A549 treated with CpdA at 1 μM for 4 hours (cell line): ENCODE data around the gene ANKIB1. TPM values are rescaled to one million over a fixed set of nuclear protein-coding genes. Genes with fewer than 3 reads are reported as not detected.

Experiments used
- total RNA-seq: library from RNA; stranded (reverse); fragments of 200-300 nt; extraction: Qiagen RNA extraction; gene quantifications from 5 replicates; pipeline ENCODE4 v1.2.3, GENCODE V29; 2022; ENCODE audit warnings: low read depth

The ANKIB1 gene, protein sequence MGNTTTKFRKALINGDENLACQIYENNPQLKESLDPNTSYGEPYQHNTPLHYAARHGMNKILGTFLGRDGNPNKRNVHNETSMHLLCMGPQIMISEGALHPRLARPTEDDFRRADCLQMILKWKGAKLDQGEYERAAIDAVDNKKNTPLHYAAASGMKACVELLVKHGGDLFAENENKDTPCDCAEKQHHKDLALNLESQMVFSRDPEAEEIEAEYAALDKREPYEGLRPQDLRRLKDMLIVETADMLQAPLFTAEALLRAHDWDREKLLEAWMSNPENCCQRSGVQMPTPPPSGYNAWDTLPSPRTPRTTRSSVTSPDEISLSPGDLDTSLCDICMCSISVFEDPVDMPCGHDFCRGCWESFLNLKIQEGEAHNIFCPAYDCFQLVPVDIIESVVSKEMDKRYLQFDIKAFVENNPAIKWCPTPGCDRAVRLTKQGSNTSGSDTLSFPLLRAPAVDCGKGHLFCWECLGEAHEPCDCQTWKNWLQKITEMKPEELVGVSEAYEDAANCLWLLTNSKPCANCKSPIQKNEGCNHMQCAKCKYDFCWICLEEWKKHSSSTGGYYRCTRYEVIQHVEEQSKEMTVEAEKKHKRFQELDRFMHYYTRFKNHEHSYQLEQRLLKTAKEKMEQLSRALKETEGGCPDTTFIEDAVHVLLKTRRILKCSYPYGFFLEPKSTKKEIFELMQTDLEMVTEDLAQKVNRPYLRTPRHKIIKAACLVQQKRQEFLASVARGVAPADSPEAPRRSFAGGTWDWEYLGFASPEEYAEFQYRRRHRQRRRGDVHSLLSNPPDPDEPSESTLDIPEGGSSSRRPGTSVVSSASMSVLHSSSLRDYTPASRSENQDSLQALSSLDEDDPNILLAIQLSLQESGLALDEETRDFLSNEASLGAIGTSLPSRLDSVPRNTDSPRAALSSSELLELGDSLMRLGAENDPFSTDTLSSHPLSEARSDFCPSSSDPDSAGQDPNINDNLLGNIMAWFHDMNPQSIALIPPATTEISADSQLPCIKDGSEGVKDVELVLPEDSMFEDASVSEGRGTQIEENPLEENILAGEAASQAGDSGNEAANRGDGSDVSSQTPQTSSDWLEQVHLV
- total RNA-seq: 16.6 to 22.7 TPM (median 20.3 TPM) in 5 replicates

DNA sequence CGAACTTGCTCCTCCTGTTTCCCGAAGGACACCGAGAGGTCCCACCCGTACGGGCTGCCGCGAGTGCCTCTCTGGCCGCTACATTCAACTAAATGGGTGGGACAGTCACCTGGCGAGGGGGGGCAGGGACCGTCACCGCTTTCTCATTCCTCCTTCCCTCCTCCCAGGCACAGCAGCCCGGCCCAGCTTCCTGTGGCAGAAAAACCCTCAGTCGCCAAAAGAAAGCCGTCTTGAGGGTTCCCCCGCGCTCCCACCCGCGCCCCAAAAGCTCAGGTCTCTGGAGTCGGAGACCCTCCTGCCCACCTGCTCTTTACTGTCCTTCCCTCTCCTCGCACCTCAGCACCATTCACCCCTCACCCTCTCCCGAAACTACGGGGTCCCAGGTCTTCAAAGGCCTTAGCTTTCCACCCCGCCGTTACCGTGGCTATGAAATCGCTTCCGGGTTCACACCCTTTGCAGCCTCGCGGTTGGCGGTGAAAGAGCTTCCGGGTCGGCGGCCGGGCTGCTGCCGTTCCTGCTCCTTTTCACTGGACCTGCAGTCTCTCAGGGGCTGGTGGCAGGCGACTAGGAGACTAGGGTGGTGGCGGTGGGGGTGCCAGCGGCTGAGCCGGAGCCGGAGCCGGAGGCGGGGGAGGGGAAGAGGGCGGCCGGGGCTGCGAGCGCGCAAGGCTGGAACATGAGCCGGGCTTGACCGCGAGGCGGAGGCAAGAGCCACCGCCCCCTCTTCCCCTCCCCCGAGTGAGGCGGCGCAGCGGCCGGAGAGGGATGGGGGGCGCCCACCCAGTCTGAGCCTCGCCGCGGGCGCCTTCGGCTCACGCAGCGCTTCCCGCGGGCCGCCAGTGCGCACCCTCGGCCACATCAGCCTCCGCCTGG, at the start of gene ANKIB1, which contains the start of gene KRIT1:
Gene ANKIB1, plus strand, starts transcription at position 488 of the 873 bp plus-strand sequence. CDS start 49,005 bp downstream, outside the sequence.
Gene KRIT1, minus strand, starts transcription at position 428 of the 873 bp plus-strand sequence. CDS start 3,779 bp downstream, outside the sequence.

DNA sequence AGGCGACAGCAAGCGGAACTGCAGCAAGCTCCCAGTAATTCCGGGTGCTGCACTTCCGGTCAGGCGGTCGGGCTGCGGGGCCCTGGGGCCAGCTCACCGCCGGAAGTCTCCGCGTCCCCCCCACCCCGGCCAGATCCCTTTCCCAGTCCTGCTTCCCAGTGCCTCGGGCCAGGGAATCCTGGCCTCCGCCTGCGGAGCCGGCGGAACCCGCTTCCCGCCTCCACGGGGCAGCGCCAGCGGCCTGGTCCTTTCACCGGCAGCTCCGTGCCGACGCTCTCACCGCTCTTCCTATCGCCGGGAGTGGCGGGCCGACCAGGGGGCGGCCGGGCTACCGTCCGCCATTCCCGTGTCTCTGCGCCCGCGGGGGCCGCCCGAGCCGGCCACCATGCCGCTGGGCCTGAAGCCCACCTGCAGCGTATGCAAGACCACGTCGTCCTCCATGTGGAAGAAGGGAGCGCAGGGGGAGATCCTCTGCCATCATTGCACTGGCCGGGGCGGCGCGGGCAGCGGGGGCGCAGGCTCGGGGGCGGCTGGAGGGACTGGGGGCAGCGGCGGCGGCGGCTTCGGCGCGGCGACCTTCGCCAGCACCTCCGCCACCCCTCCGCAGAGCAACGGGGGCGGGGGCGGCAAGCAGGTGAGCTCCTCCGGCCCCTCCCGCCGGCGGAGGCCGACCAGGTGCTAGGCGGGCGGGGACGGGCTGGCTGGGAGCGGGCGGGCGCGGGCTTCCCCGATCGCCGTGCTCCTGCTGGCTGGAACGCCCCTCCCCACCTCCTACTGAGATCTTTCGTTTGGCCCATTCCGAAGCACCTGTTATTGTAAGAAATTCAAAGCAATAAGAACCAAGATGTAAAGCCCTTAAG, 201.8 kb downstream of the ANKIB1 start, which contains the start of gene GATAD1:
Gene GATAD1, plus strand, starts transcription at position 138 of the 860 bp plus-strand sequence. Its CDS starts 248 bp downstream, at position 386.

Other genes starting within 250 kb of the ANKIB1 start
- 40.9 to 54.2 TPM (median 41.4 TPM) in 5 replicates for gene CYP51A1, start 111.5 kb upstream of the ANKIB1 start, total RNA-seq
- gene LRRD1, start 66.8 kb upstream of the ANKIB1 start, total RNA-seq: not detected in 5 replicates
- gene KRIT1, start 60 bp upstream of the ANKIB1 start, total RNA-seq: 23.3 to 33.3 TPM (median 27.1 TPM) in 5 replicates
- gene GATAD1, start 201.5 kb downstream of the ANKIB1 start, total RNA-seq: 18.2 to 21.3 TPM (median 19.8 TPM) in 5 replicates
- 0.03 TPM in 1 of 5 replicates, not detected in the others for gene ERVW-1, start 232.0 kb downstream of the ANKIB1 start, total RNA-seq